ENCODE results near the gene EBF4. TPM values are rescaled to one million over a fixed set of nuclear protein-coding genes. Genes with fewer than 3 reads are reported as not detected.
A peak's percentile ranks its signal among the peaks of the same experiment; 100 is the strongest.
"Not testable (repeated sequence)": the region's sequence is repeated elsewhere in the genome, so short reads cannot be mapped to it uniquely, and the experiment has no call there.

Gene EBF4
- total RNA-seq, 1 donor from 2014 or later = 4.8 TPM

DNA sequence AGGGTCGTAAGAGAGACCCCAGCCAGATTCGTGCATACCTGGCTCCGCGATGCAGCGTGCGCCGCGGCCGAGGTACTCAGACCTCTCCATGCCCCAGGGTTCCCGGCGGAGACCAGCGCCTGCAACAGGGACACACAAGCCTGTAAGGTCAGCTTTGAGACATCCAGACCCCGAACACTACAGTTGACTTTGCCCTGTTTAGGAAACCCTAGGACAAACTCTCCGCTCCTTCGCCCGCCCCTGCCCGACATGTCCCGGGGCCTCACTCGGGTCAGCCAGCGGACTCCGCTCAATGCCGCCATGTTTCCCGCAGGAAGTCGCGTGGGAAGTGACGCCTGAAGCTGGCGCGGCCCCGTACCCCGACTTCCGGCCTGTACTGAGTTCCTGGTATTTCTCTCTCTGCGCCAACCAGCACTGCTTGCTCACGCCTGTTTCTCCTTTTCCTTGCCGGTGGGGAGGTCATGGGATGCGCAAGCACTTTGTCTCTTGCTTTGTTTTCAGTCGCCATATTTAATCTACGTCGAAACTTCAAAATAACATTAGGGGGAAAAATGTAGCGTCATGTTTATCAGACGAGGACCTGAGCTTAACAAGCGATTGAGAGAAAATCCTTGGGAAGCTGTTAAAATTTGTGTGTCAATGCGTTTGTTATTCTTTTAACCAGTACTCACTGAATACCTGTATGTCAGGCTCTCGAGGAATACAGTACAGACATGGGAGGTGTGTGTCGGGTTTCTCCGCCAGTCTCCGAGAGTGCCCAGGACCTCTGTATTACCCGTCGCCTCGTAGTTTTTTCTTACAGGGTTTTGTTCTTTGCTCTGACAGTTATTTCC, 28.5 kb upstream of the EBF4 start, which contains the start of gene IDH3B:
Gene IDH3B (minus strand): TSS at position 330 of the 833 bp plus-strand sequence. CDS start 28 bp downstream, at position 302.
- DNase-seq (ENCODE audit: low spot score) = peak; percentile 97
- intact Hi-C loops (cut with DNase I) = loop anchor here (1.0 to 5.0 kb wide), 3 partner anchors 11 to 192 kb away; partner anchors contain the start of genes PCED1A, SNRPB and VPS16

DNA sequence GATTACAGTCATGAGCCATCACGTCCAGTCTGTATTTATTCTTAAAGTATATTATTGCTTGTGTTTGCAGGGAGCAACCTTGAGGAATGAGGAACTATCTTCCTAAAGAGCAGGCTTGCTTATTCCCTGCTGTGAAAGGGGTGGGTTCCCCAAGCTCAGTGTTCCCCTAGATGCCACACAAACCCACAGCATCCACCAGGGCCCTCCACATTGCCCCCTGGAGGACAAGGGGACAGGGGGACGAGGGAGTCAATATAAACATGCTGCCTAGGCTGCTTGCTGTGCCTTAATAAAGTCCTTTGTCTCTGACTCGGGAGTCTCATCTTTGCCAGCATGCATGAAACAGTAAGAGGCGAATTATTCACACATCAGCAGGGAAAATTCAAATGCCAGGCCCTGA, 20.6 kb upstream of the EBF4 start:
- intact Hi-C loops (cut with DNase I) = no loop called here
- DNase-seq (ENCODE audit: low spot score) = no peak

DNA sequence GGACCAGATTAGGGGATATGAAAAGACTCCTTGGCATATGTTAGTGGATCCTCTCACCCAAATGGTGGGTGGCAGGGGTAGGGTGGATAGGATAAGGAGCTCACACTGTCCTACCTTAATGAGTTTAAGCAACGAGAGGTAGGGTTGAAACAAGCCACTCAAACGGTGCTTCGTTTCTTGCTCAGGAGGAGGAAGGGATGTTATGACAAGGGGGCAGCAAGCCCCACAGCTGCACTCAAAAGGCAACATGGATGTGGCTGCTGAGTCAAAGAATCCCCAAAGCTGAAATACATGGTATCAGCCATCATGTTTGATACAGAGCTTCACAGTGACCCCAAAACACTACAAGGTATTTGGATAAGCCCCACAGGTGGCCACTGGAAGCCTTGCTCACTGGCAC, 20.1 kb upstream of the EBF4 start:
- no peak for DNase-seq (ENCODE audit: low spot score)
- intact Hi-C loops (cut with DNase I) = no loop called here

GRCh38 chr20:2673453-2673852, 19.1 kb upstream of the EBF4 start:
- intact Hi-C loops (cut with DNase I) = no loop called here
- no peak for DNase-seq (ENCODE audit: low spot score)

DNA sequence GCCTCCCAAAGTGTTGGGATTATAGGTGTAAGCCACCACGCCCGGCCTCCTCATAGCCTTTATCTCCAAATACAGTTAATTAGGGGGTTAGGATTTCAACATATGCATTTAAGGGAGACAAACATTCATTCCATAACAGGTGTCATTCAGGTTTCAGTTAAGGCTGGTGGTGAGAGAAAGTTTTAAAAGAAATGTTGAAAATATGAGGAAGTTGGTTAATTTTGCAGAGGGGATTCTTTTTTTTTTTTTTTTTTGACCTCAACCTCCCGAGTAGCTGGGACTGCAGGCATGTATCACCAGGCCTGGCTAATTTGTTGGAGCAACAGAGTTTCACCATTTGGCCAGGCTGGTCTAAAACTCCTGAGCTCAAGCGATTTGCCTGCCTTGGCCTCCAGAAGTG, 12.5 kb upstream of the EBF4 start:
- DNase-seq (ENCODE audit: low spot score) = no peak
- intact Hi-C loops (cut with DNase I) = no loop called here

GRCh38 chr20:2682040-2682439, 10.5 kb upstream of the EBF4 start:
- DNase-seq (ENCODE audit: low spot score); intact Hi-C loops (cut with DNase I): not testable (repeated sequence)

- DNase-seq (ENCODE audit: low spot score); intact Hi-C loops (cut with DNase I): not testable (repeated sequence)
Measured at GRCh38 chr20:2684817-2685216, 7.8 kb upstream of the EBF4 start.

- intact Hi-C loops (cut with DNase I) = no loop called here
- DNase-seq (ENCODE audit: low spot score) = no peak
Measured at GRCh38 chr20:2687514-2687913, 5.1 kb upstream of the EBF4 start.

DNA sequence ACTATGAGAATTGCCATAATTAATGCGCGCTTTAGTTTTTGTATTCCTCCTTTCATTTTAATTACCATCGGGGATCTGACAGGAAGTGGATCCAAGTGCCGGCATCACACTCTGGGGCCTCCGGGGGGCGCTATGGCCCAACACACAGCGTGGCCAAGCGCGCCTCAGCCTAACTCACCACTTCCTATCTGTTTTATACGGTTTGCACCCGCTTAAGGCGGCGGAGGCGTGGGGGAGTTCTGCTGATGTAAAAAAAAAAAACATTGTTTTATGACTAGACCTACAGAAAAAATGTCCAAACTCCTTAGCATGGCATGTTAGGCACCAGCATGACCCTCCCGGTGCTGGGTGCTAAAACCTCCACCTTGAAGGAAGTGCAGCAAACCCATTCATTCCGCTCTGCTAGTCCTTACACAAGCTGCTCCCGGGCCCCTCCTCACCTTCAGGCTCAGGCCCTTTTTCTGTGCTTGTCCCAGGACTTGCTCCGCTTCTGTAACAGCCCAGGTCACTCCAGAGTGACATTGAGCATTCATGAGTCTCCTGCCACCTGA, 4.5 kb upstream of the EBF4 start:
- no peak for DNase-seq (ENCODE audit: low spot score)
- intact Hi-C loops (cut with DNase I) = no loop called here

DNA sequence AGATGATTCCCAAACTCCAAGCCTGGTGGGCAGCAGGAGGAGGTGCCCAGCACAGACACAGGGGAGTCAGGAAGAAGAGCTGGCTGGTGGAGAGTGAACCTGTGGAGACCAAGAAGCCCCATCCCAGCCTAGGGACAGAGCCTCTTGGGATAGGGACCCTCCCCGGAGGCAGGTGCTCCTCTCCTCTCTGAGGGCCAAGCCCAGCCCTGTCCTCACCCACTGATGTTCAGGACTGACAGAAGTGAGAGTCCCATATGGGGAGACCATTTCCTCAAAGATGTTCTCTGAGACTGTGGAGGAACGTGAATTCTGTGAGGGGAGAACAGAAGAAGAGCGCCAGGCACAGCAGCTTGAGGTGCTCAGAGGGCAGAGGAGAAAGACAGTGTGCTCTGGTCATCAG, 2.4 kb upstream of the EBF4 start:
- intact Hi-C loops (cut with DNase I) = loop anchor here (10.0 kb wide), 1 partner anchor 175 kb away; no protein-coding TSS in a partner anchor
- DNase-seq (ENCODE audit: low spot score) = no peak

- intact Hi-C loops (cut with DNase I) = loop anchor here (10.0 kb wide), 1 partner anchor 174 kb away; no protein-coding TSS in a partner anchor
- no peak for DNase-seq (ENCODE audit: low spot score)
Measured at GRCh38 chr20:2690718-2691117, 1.9 kb upstream of the EBF4 start.

DNA sequence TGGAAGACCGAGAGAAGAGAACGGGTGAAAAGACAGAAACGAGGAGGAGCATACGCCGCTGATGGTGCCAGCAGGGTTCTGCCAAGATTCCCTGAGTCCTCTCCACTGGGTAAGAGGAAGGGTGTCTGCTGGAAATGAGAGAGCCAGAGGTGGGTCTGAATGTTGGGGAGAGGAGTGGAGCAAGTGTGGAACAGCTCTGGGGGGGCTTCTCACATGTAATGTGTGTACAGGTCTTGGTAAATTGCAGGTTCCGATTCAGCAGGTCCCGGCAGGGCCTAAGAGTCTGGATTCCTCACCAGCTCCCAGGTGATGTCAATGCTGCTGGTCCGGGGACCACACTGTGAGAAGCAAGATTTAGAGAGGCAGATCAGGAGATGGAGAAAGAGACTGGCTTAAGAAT, 1.5 kb upstream of the EBF4 start:
- no peak for DNase-seq (ENCODE audit: low spot score)
- intact Hi-C loops (cut with DNase I) = loop anchor here (10.0 kb wide), 1 partner anchor 174 kb away; no protein-coding TSS in a partner anchor

- DNase-seq (ENCODE audit: low spot score) = no peak
- intact Hi-C loops (cut with DNase I) = loop anchor here (10.0 kb wide), 1 partner anchor 173 kb away; no protein-coding TSS in a partner anchor
Measured at GRCh38 chr20:2691663-2692035, 931 bp upstream of the EBF4 start.

GRCh38 chr20:2692886-2693285, 306 bp downstream of the EBF4 start:
- intact Hi-C loops (cut with DNase I) = loop anchor here (10.0 kb wide), 1 partner anchor 172 kb away; no protein-coding TSS in a partner anchor
- no peak for DNase-seq (ENCODE audit: low spot score)

- DNase-seq (ENCODE audit: low spot score) = peak; percentile 38
- intact Hi-C loops (cut with DNase I) = loop anchor here (10.0 kb wide), 1 partner anchor 171 kb away; no protein-coding TSS in a partner anchor
Measured at GRCh38 chr20:2693286-2694007, 867 bp downstream of the EBF4 start.

GRCh38 chr20:2694008-2694471, 1.5 kb downstream of the EBF4 start:
- intact Hi-C loops (cut with DNase I) = loop anchor here (10.0 kb wide), 1 partner anchor 171 kb away; no protein-coding TSS in a partner anchor

GRCh38 chr20:2694519-2694918, 1.9 kb downstream of the EBF4 start:
- intact Hi-C loops (cut with DNase I) = loop anchor here (10.0 kb wide), 1 partner anchor 170 kb away; no protein-coding TSS in a partner anchor
- no peak for DNase-seq (ENCODE audit: low spot score)

More at GRCh38 chr20:2694008-2694471, 1.5 kb downstream of the EBF4 start:
- peak; percentile 74 for DNase-seq (ENCODE audit: low spot score)

GRCh38 chr20:2695206-2695983, 2.8 kb downstream of the EBF4 start:
- intact Hi-C loops (cut with DNase I) = loop anchor here (10.0 kb wide), 1 partner anchor 169 kb away; no protein-coding TSS in a partner anchor
- no peak for DNase-seq (ENCODE audit: low spot score)

Data from cardiac septum (tissue), 1 donor.